ENCODE results near the gene PRKAR1B. TPM values are rescaled to one million over a fixed set of nuclear protein-coding genes. Genes with fewer than 3 reads are reported as not detected.

Gene PRKAR1B
- total RNA-seq, 2 experiments from 2014 or later: 22.5 to 41.6 TPM

DNA sequence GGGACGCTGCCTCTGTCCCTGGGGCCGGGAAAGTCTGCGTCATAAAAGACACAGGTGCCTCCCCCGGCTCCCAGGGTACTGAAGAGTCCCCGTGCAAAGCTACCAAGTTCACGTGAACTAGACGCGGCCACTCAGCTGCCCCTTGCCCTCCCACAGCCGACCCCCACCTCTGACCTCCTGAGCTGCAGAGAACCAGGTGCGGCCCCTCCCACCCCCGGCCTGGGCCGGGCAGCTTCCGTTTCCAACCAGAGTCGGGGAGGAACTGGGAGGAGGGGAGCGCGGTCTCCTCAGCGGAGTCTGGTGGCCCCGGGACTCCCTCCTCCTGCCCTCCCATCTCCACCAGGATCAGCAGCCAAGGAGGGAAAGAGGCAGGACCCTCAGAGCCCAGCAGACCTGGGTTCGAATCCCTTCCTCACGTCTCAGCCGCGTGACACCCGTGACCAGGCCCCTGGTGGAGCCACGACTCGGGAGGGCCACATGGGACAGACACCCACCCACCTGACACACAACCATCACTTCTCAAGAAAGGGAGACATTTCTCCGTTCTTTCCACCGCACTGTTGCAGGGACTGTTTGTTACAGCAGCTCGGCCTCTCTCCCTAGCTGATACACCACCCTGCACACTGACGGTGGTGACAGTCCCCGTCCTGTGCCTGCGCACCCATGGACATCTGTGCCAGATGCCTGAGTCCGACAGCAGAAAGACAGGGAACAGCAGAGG is 170.1 kb downstream of the PRKAR1B start:
- CTCF ChIA-PET (ENCODE audit: unreplicated experiment): no interaction called here

DNA sequence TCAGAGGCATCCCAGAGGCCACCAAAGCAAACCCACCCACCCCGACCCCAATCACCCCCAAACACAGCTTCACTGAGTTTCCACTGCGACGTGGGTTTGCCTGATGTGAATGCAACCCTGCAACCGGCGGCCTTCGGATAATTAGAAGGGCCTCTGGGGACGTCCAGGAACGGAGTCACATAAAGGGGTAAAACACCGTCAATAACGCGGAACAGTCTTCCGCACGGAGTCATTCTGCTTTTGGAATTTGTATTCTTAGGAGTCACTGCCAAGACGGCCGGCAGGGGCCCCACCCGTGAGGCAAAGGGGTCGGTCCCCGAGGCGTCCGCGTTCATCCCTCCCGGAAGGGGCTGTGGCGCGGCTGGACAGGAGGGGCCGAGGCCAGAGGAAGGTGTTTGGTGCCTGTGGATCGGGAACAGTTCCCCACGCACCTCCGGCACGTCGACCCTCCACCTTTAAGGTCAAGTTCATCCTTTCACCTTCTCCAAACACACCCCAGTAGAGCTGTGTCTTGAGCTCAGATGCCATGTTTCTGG is 170.7 kb downstream of the PRKAR1B start:
- POLR2A ChIA-PET: no interaction called here
- Histone ChIP-seq H2AFZ (ENCODE audit: low read length) (no peak overlapping the region), H3K4me3 (ENCODE audit: low read depth, low read length, poor library complexity, severe bottlenecking) (no peak overlapping the region), H3K9me3 (ENCODE audit: low read length) (no peaks in the 10 kb centered on the region), H3K27ac (ENCODE audit: low read depth, low read length, poor library complexity, severe bottlenecking) (no peak overlapping the region), H3K9me2 (ENCODE audit: insufficient read depth, low read length) (no peaks in the 10 kb centered on the region), H3K79me2 (ENCODE audit: insufficient read depth, low read depth, low read length) (no peaks in the 10 kb centered on the region), H3K36me3 (ENCODE audit: insufficient read depth, low read length) (no peaks in the 10 kb centered on the region), H4K20me1 (ENCODE audit: insufficient read depth, low read length) (no peaks in the 10 kb centered on the region), H3K4me2 (ENCODE audit: low read length) (no peak overlapping the region), H3K4me1 (ENCODE audit: insufficient read depth, low read length, poor library complexity, severe bottlenecking) (no peaks in the 10 kb centered on the region)
- TF ChIP-seq EZH2phosphoT487 (IDR thresholded peaks at IDR 0.05; ENCODE audit: borderline replicate concordance, low read depth, low read length): no peak
- TF ChIP-seq, protein P1, sequence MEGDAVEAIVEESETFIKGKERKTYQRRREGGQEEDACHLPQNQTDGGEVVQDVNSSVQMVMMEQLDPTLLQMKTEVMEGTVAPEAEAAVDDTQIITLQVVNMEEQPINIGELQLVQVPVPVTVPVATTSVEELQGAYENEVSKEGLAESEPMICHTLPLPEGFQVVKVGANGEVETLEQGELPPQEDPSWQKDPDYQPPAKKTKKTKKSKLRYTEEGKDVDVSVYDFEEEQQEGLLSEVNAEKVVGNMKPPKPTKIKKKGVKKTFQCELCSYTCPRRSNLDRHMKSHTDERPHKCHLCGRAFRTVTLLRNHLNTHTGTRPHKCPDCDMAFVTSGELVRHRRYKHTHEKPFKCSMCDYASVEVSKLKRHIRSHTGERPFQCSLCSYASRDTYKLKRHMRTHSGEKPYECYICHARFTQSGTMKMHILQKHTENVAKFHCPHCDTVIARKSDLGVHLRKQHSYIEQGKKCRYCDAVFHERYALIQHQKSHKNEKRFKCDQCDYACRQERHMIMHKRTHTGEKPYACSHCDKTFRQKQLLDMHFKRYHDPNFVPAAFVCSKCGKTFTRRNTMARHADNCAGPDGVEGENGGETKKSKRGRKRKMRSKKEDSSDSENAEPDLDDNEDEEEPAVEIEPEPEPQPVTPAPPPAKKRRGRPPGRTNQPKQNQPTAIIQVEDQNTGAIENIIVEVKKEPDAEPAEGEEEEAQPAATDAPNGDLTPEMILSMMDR (conservative IDR thresholded peaks at IDR 0.05; ENCODE audit: low read length): no peak
- DNase-seq (ENCODE audit: low spot score): no peak
- CTCF ChIA-PET (ENCODE audit: unreplicated experiment): no interaction called here
- intact Hi-C loops (cut with micrococcal nuclease; ENCODE audit: unreplicated experiment): no loop called here
- BruUV-seq (replicated peaks): no TSS peak

More for the DNA sequence above, 170.1 kb downstream of the PRKAR1B start:
- DNase-seq (ENCODE audit: low spot score): no peak
- Histone ChIP-seq H3K79me2 (ENCODE audit: insufficient read depth, low read depth, low read length) (no peaks in the 10 kb centered on the region), H2AFZ (ENCODE audit: low read length) (no peak overlapping the region), H3K36me3 (ENCODE audit: insufficient read depth, low read length) (no peaks in the 10 kb centered on the region), H3K4me3 (ENCODE audit: low read depth, low read length, poor library complexity, severe bottlenecking) (no peak overlapping the region), H4K20me1 (ENCODE audit: insufficient read depth, low read length) (no peaks in the 10 kb centered on the region), H3K9me3 (ENCODE audit: low read length) (no peaks in the 10 kb centered on the region), H3K4me1 (ENCODE audit: insufficient read depth, low read length, poor library complexity, severe bottlenecking) (no peaks in the 10 kb centered on the region), H3K9me2 (ENCODE audit: insufficient read depth, low read length) (no peaks in the 10 kb centered on the region), H3K27ac (ENCODE audit: low read depth, low read length, poor library complexity, severe bottlenecking) (no peak overlapping the region), H3K4me2 (ENCODE audit: low read length) (no peak overlapping the region)
- POLR2A ChIA-PET: no interaction called here
- intact Hi-C loops (cut with micrococcal nuclease; ENCODE audit: unreplicated experiment): no loop called here
- BruUV-seq (replicated peaks): no TSS peak
- no peak for TF ChIP-seq EZH2phosphoT487 (IDR thresholded peaks at IDR 0.05; ENCODE audit: borderline replicate concordance, low read depth, low read length)
- TF ChIP-seq, protein P1 (conservative IDR thresholded peaks at IDR 0.05; ENCODE audit: low read length): no peak

- Histone ChIP-seq H3K27ac (ENCODE audit: low read depth, low read length, poor library complexity, severe bottlenecking) (no peak overlapping the region), H3K9me2 (ENCODE audit: insufficient read depth, low read length) (no peaks in the 10 kb centered on the region), H2AFZ (ENCODE audit: low read length) (no peak overlapping the region), H3K36me3 (ENCODE audit: insufficient read depth, low read length) (no peaks in the 10 kb centered on the region), H3K4me1 (ENCODE audit: insufficient read depth, low read length, poor library complexity, severe bottlenecking) (no peaks in the 10 kb centered on the region), H3K4me2 (ENCODE audit: low read length) (no peak overlapping the region), H4K20me1 (ENCODE audit: insufficient read depth, low read length) (no peaks in the 10 kb centered on the region), H3K9me3 (ENCODE audit: low read length) (no peaks in the 10 kb centered on the region), H3K79me2 (ENCODE audit: insufficient read depth, low read depth, low read length) (no peaks in the 10 kb centered on the region), H3K4me3 (ENCODE audit: low read depth, low read length, poor library complexity, severe bottlenecking) (no peak overlapping the region)
- BruUV-seq (replicated peaks): no TSS peak
- intact Hi-C loops (cut with micrococcal nuclease; ENCODE audit: unreplicated experiment): no loop called here
- ChIA-PET CTCF (ENCODE audit: unreplicated experiment) (no interaction called here), POLR2A (no interaction called here)
- no peak for DNase-seq (ENCODE audit: low spot score)
- TF ChIP-seq EZH2phosphoT487 (IDR thresholded peaks at IDR 0.05; ENCODE audit: borderline replicate concordance, low read depth, low read length): no peak
- TF ChIP-seq, protein P1 (conservative IDR thresholded peaks at IDR 0.05; ENCODE audit: low read length): no peak
Observed at GRCh38 chr7:555551-556160, 171.4 kb downstream of the PRKAR1B start.
